ENCODE data around the gene TAB2.

DNA sequence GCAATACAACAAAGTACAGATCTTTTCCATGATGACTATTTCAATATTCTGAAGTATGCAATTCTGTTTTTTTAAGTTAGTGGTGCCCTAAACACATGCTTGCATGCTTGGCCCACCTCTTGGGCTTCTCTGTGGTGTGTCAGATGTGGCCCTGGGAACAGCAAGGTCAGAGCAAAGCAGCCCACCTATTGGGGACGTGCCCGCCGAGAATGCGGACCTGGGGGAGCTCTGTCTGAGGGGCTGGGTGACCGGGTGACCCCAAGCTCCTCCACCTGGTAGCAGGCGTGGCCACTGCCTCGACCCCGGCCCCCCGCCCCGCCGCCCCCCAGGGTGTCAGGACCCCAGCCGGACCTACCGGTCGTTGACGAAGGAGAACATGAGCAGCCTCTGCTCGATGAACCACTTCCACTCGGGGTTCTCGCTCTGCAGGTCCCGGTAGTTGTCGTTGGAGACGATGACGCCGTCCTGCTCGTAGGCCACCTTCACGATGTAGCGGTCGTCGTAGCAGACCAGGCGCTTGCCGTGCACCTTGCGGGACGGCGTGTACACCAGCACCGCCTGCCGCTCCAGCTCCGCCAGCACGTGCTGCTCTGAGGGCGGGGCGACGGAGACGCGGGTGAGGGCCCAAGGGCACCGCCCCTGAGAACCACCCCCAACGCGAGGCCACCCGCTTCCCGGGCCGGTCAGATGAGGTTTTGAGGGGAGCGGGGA lies 139.0 kb downstream of the TAB2 start:
- TF ChIP-seq ZNF274 (IDR thresholded peaks at IDR 0.05; ENCODE audit: low read depth, low read length): no peak
- no peak for TF ChIP-seq YY1 (IDR thresholded peaks at IDR 0.05; ENCODE audit: insufficient read depth, insufficient read length)
- no peak for TF ChIP-seq SUZ12 (IDR thresholded peaks at IDR 0.05; ENCODE audit: extremely low read depth, insufficient read depth, insufficient read length)
